K562 (cell line): ENCODE measurements around the gene KCNK1. TPM values are rescaled to one million over a fixed set of nuclear protein-coding genes. Genes with fewer than 3 reads are reported as not detected.

Experiments used
- AFF1 ChIP-seq, 2 experiments: fragments of 450-650 bp; IDR thresholded peaks; 2 replicates each; pipeline ENCODE4 v1.6.1; 2018; ENCODE audit warnings: mild to moderate bottlenecking in 2 of 2, low read depth in 1 of 2; ENCODE audit not compliant: partially characterized antibody in 2 of 2
- BRD4 ChIP-seq: fragments of 200-600 bp; sonication (generic); IDR thresholded peaks from 2 replicates; pipeline ENCODE4 v1.6.1; 2017; ENCODE audit warnings: inconsistent platforms
- CAMTA2 ChIP-seq: fragments of 250-450 bp; sonication (Bioruptor Pico); conservative IDR thresholded peaks from 2 replicates; pipeline ENCODE4 v1.5.1; 2022
- CEBPG ChIP-seq, 3 experiments: fragments of 200-800 bp in 1 of 3; sonication (Bioruptor generic) in 1 of 3; sonication (generic) in 1 of 3; formaldehyde crosslinking in 1 of 3; IDR thresholded peaks in 2 of 3; conservative IDR thresholded peaks in 1 of 3; 2 replicates each; pipeline versions ENCODE4 v1.6.1 to v1.8.0; 2016 to 2022; ENCODE audit warnings: missing compliant biosample characterization in 2 of 3, missing genetic modification characterization in 2 of 3, mild to moderate bottlenecking in 1 of 3, missing genetic modification reagents in 1 of 3
- HDAC3 ChIP-seq: fragments of 450-650 bp; IDR thresholded peaks from 2 replicates; pipeline ENCODE4 v1.6.1; 2018; ENCODE audit warnings: borderline replicate concordance, mild to moderate bottlenecking, moderate library complexity; ENCODE audit not compliant: partially characterized antibody
- KHSRP ChIP-seq: fragments of 450-650 bp; IDR thresholded peaks from 2 replicates; pipeline ENCODE4 v1.6.1; 2017
- LARP7 ChIP-seq: fragments of 450-650 bp; IDR thresholded peaks from 2 replicates; pipeline ENCODE4 v1.6.1; 2016
- MCM7 ChIP-seq, 2 experiments: fragments of 450-650 bp; IDR thresholded peaks; 2 replicates each; pipeline ENCODE4 v1.6.1; 2016 to 2018
- NCOA4 ChIP-seq: fragments of 450-650 bp; IDR thresholded peaks from 2 replicates; pipeline ENCODE4 v1.6.1; 2018; ENCODE audit warnings: mild to moderate bottlenecking; ENCODE audit not compliant: partially characterized antibody
- PPARD ChIP-seq: fragments of 250-450 bp; sonication (Bioruptor Pico); IDR thresholded peaks from 2 replicates; pipeline ENCODE4 v1.8.0; 2022; ENCODE audit warnings: inconsistent platforms, mild to moderate bottlenecking, moderate library complexity
- RFX7 ChIP-seq: fragments of 250-450 bp; sonication (Bioruptor Pico); IDR thresholded peaks from 2 replicates; pipeline ENCODE4 v1.5.1; 2021; ENCODE audit warnings: mild to moderate bottlenecking
- SP2 ChIP-seq: IDR thresholded peaks from 2 replicates; pipeline ENCODE4 v1.6.1; 2011; ENCODE audit warnings: mild to moderate bottlenecking, low read depth, low read length, moderate library complexity; ENCODE audit not compliant: poor library complexity, severe bottlenecking; ENCODE audit errors: extremely low read depth
- SUPT5H ChIP-seq: fragments of 450-650 bp; IDR thresholded peaks from 2 replicates; pipeline ENCODE4 v1.6.1; 2016
- TFAP4 ChIP-seq: sonication (generic); formaldehyde crosslinking; IDR thresholded peaks from 2 replicates; pipeline ENCODE4 v1.8.0; 2022; ENCODE audit warnings: missing genetic modification reagents, mild to moderate bottlenecking, moderate library complexity, borderline replicate concordance
- ZBTB12 ChIP-seq: fragments of 250-450 bp; sonication (Bioruptor Pico); IDR thresholded peaks from 2 replicates; pipeline ENCODE4 v1.4.0; 2020
- ZBTB2 ChIP-seq: fragments of 450-650 bp; IDR thresholded peaks from 2 replicates; pipeline ENCODE4 v1.6.1; 2016; ENCODE audit warnings: antibody characterized with exemption
- ZC3H4 ChIP-seq: sonication (generic); formaldehyde crosslinking; IDR thresholded peaks from 2 replicates; pipeline ENCODE4 v1.9.0; 2021; ENCODE audit warnings: missing genetic modification reagents, borderline replicate concordance
- ZKSCAN3 ChIP-seq: fragments of 250-450 bp; sonication (Bioruptor Pico); IDR thresholded peaks from 2 replicates; pipeline ENCODE4 v1.4.0; 2020
- ZNF384 ChIP-seq: IDR thresholded peaks from 2 replicates; pipeline ENCODE4 v1.6.1; 2012; ENCODE audit warnings: low read depth, low read length, improper control_type of control experiment
- ZNF395 ChIP-seq: fragments of 200-800 bp; sonication (Bioruptor generic); IDR thresholded peaks from 2 replicates; pipeline ENCODE4 v1.6.1; 2017; ENCODE audit warnings: missing genetic modification characterization, missing compliant biosample characterization
- polyA plus RNA-seq, 8 experiments: library from polyadenylated mRNA; depleted of rRNA in 4 of 8; stranded (reverse) in 5 of 8; unstranded in 3 of 8; fragments of >200 nt; fragmentation: Nextera tagmentation in 2 of 8; fragmentation: Illumina TruSeq in 1 of 8; extraction: Ambion mirVana in 2 of 8; extraction: Trizol in 1 of 8; gene quantifications; 2 replicates each; pipeline versions ENCODE4 v1.2.1 to v1.2.3, GENCODE V29; 2011 to 2014; ENCODE audit warnings: inconsistent platforms in 1 of 8, missing spikeins in 1 of 8
- total RNA-seq, 7 experiments: library from RNA; depleted of rRNA in 6 of 7; stranded (reverse); fragments of >200 nt in 6 of 7; fragmentation: Illumina TruSeq in 2 of 7; extraction: Trizol in 2 of 7; gene quantifications; 2 replicates each; pipeline versions ENCODE4 v1.2.1 to v1.2.3, GENCODE V29; 2011 to 2021; ENCODE audit warnings: low replicate concordance in 1 of 7

Gene KCNK1
- total and polyA plus RNA-seq, 9 of the 15 experiments (the other 6 are each of a cell fraction or from before 2014, with no cell fraction given) = 3.1 to 22.7 (median 6.0) TPM

DNA sequence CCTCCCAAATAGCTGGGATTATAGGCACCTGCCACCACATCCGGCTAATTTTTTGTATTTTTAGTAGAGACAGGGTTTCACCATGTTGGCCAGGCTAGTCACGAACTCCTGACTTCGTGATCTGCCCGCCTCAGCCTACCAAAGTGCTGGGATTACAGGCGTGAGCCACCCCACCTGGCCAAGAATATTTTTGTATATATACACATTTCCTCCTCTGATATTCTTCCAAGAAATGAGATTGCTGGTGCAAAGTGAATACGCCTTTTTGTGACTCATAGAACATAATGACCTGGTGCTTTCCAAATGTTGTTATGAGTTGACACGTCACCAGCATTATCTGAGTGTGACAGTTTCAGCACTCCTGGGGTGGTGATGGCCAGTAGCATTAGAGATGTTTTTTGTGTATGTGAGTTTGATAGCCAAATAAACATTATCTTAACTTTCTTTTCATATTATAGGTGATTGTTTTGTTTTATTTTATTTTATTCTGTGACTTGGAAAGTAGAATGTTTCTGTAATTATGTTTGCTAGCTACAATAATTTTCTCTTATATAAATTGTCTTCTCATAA, 54.9 kb downstream of the KCNK1 start (continued):
- no peak for TF ChIP-seq RFX7 (CRISPR knock-in tag)
- TF ChIP-seq SP2 = no peak
- TF ChIP-seq MCM7 (IDR thresholded peaks at IDR 0.05) = no peak
- no peak for TF ChIP-seq SUPT5H
- no peak for TF ChIP-seq CAMTA2
- no peak for TF ChIP-seq NCOA4
- TF ChIP-seq HDAC3 = peak; percentile 58
- TF ChIP-seq ZNF384 = no peak
- no peak for TF ChIP-seq PPARD (CRISPR knock-in tag)
- TF ChIP-seq TFAP4 (CRISPR knock-in tag) = peak; percentile 43; the same call in 1 of the 2 replicates
- TF ChIP-seq ZNF395 (CRISPR knock-in tag) = peak; percentile 67; the same call in 1 of the 2 replicates
- TF ChIP-seq ZC3H4 (CRISPR knock-in tag) = no peak
- TF ChIP-seq AFF1 (IDR thresholded peaks at IDR 0.05; ENCODE audit: low read depth in 1 of 2, partially characterized antibody in 2 of 2) = peak in 1 of 2 experiments; percentile 54
- TF ChIP-seq KHSRP = 0 out of 2 replicates have a peak, but pooled peaks have one; percentile 10
- no peak for TF ChIP-seq BRD4
- TF ChIP-seq LARP7 = 0 out of 2 replicates have a peak, but pooled peaks have one; percentile 13
- TF ChIP-seq ZKSCAN3 (CRISPR knock-in tag) = no peak
- TF ChIP-seq CEBPG (CRISPR knock-in tag; IDR thresholded peaks at IDR 0.05) = no peak
- no peak for TF ChIP-seq CEBPG (tag; conservative IDR thresholded peaks at IDR 0.05 in 1 of 2, IDR thresholded peaks at IDR 0.05 in 1 of 2)
- no peak for TF ChIP-seq ZBTB2
- peak; percentile 60 for TF ChIP-seq ZBTB12 (CRISPR knock-in tag)
